Measurements from ENCODE around the gene ZNF441. TPM values are rescaled to one million over a fixed set of nuclear protein-coding genes. Genes with fewer than 3 reads are reported as not detected.

The ZNF441 gene
- total RNA-seq, 1 experiment from 2014 or later, result 0.85 TPM

DNA sequence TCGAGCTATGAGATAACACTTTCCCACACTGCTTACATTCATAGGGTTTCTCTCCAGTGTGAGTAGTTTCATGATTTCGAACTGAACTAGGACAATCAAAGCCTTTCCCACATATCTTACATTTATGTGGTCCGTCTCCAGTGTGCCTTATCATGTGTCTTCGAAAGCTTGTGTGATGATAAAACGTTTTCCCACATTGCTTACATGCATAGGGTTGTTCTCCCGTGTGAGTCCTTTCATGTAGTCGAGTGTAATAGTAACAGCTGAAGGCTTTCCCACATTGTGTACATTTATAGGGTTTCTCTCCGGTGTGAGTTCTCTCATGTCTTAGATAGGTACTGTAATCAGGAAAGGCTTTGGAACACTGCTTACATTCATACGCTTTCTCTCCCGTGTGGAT, 44.4 kb upstream of the ZNF441 start:
- no peak overlapping the region for H3K56ac ChIP-seq (ENCODE audit: insufficient read length, low read depth, low read length)
- no peak overlapping the region for H2BK120ac ChIP-seq (ENCODE audit: low read depth, low read length, poor library complexity, severe bottlenecking)
- TF ChIP-seq, protein P1, sequence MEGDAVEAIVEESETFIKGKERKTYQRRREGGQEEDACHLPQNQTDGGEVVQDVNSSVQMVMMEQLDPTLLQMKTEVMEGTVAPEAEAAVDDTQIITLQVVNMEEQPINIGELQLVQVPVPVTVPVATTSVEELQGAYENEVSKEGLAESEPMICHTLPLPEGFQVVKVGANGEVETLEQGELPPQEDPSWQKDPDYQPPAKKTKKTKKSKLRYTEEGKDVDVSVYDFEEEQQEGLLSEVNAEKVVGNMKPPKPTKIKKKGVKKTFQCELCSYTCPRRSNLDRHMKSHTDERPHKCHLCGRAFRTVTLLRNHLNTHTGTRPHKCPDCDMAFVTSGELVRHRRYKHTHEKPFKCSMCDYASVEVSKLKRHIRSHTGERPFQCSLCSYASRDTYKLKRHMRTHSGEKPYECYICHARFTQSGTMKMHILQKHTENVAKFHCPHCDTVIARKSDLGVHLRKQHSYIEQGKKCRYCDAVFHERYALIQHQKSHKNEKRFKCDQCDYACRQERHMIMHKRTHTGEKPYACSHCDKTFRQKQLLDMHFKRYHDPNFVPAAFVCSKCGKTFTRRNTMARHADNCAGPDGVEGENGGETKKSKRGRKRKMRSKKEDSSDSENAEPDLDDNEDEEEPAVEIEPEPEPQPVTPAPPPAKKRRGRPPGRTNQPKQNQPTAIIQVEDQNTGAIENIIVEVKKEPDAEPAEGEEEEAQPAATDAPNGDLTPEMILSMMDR (conservative IDR thresholded peaks at IDR 0.05), result no peak
- no peak overlapping the region for H2BK12ac ChIP-seq (ENCODE audit: insufficient read length, low read depth, low read length)
- H4K91ac ChIP-seq (ENCODE audit: insufficient read length, low read depth, low read length), result no peak overlapping the region
- H3K4me1 Mint-ChIP-seq, result no peaks in the 10 kb centered on the region
- H3K14ac ChIP-seq (ENCODE audit: insufficient read depth, low read length), result no peak overlapping the region
- H3K23me2 ChIP-seq (ENCODE audit: insufficient read length, low read depth, low read length, poor library complexity, severe bottlenecking), result no peaks in the 10 kb centered on the region
- H2BK15ac ChIP-seq (ENCODE audit: low read depth, low read length), result no peak overlapping the region
- peaks cover 41 to 44% of the 10 kb centered on the region in 2 experiments for H3K9me3 Mint-ChIP-seq
- H3K27ac Mint-ChIP-seq, result no peak overlapping the region
- no peaks in the 10 kb centered on the region for H4K20me1 ChIP-seq (ENCODE audit: control insufficient read depth, insufficient read depth, insufficient read length)
- no peak overlapping the region for H2AFZ ChIP-seq (ENCODE audit: low read length)
- peaks cover 24% of the 10 kb centered on the region for H3K9me3 ChIP-seq (ENCODE audit: control insufficient read depth, low read depth, low read length)
- no CpG with 5 or more reads among the region's 10 CpGs for WGBS (ENCODE audit: extremely low coverage, insufficient read length, low lambda C conversion rate)
- H3K4me2 ChIP-seq (ENCODE audit: insufficient read depth, insufficient read length, low read length), result no peak overlapping the region
- H4K8ac ChIP-seq (replicated peaks; ENCODE audit: insufficient read length, low read depth, low read length), result no peak overlapping the region
- no peak for DNase-seq
- no peak overlapping the region for H3T11ph ChIP-seq (ENCODE audit: low read length)
- H3K79me1 ChIP-seq (ENCODE audit: insufficient read depth, low read depth, low read length, poor library complexity, severe bottlenecking), result no peaks in the 10 kb centered on the region
- no peak overlapping the region for H4K5ac ChIP-seq (ENCODE audit: insufficient read length, low read depth, low read length)
- no peak overlapping the region for H2AK5ac ChIP-seq (ENCODE audit: insufficient read length, low read length)
- H3K27me3 Mint-ChIP-seq (ENCODE audit: low read depth), result no peaks in the 10 kb centered on the region
- no peaks in the 10 kb centered on the region for H3K79me2 ChIP-seq (ENCODE audit: insufficient read depth, low read length)
- no peak overlapping the region for H3K23ac ChIP-seq (ENCODE audit: insufficient read length, low read depth, low read length)
- no peak overlapping the region for H3K9ac ChIP-seq (ENCODE audit: extremely low read depth, insufficient read length, low read length)
- no peaks in the 10 kb centered on the region for H3K27me3 ChIP-seq (ENCODE audit: insufficient read depth, low read length)
- no peak overlapping the region for H3K4me3 Mint-ChIP-seq
- no peak overlapping the region for H3K4ac ChIP-seq (ENCODE audit: low read depth, low read length)
- peaks cover 47 to 53% (median 50%) of the 10 kb centered on the region in 3 experiments for H3K36me3 Mint-ChIP-seq (ENCODE audit: insufficient read depth in 1 of 3, low read depth in 3 of 3)
- no peak overlapping the region for H2BK5ac ChIP-seq (ENCODE audit: insufficient read length, low read length)
- H3K27ac ChIP-seq (ENCODE audit: insufficient read length, low read depth, low read length), result no peak overlapping the region
- no peaks in the 10 kb centered on the region for H3K4me1 ChIP-seq (ENCODE audit: insufficient read depth, low read length)
- H3K18ac ChIP-seq (ENCODE audit: insufficient read length, low read depth, low read length), result no peak overlapping the region
- no peak overlapping the region for H2BK20ac ChIP-seq (ENCODE audit: low read depth, low read length, poor library complexity, severe bottlenecking)
